Stomach (tissue), 4 donors: ENCODE data around the gene BFSP1.

Source experiments
- CTCF ChIP-seq, 7 experiments: fragments of 450-650 bp in 4 of 7; fragments of 200-600 bp in 3 of 7; sonication (generic) in 3 of 7; IDR thresholded peaks; one replicate each; pipeline ENCODE4 v1.5.1; 2016 to 2019; ENCODE audit warnings: antibody characterized with exemption in 7 of 7, control low read depth in 2 of 7, mild to moderate bottlenecking in 1 of 7
- POLR2A ChIP-seq, 4 donors: fragments of 450-650 bp; IDR thresholded peaks; one replicate each; pipeline ENCODE4 v1.6.1; 2016; ENCODE audit warnings: antibody characterized with exemption in 4 of 4, control low read depth in 2 of 4, mild to moderate bottlenecking in 1 of 4, moderate library complexity in 1 of 4

- TF ChIP-seq POLR2A (IDR thresholded peaks at IDR 0.05) (no peak), CTCF (IDR thresholded peaks at IDR 0.05) (no peak)
Measured at GRCh38 chr20:17490501-17490900, 40.7 kb downstream of the BFSP1 start.
